H1 (cell line): ENCODE data around the gene ZNF526. TPM values are rescaled to one million over a fixed set of nuclear protein-coding genes. Genes with fewer than 3 reads are reported as not detected.

Experiments
- BCL11A ChIP-seq, 2 experiments: IDR thresholded peaks; one replicate each; pipeline ENCODE4 v1.6.1; 2011; ENCODE audit warnings: low read depth in 2 of 2, low read length in 2 of 2, mild to moderate bottlenecking in 2 of 2
- CEBPB ChIP-seq: IDR thresholded peaks from 2 replicates; pipeline ENCODE4 v1.6.1; 2012; ENCODE audit warnings: low read depth, low read length
- JUND ChIP-seq: IDR thresholded peaks from 2 replicates; pipeline ENCODE4 v1.6.1; 2011; ENCODE audit warnings: mild to moderate bottlenecking, improper control_type of control experiment, low read length
- KDM5A ChIP-seq: fragments of 200-600 bp; IDR thresholded peaks from 2 replicates; pipeline ENCODE4 v1.7.1; 2012; ENCODE audit warnings: mild to moderate bottlenecking, low read length, inconsistent platforms, mixed read lengths
- TBP ChIP-seq: IDR thresholded peaks from 2 replicates; pipeline ENCODE4 v1.6.1; 2011; ENCODE audit warnings: low read depth, low read length, improper control_type of control experiment
- polyA plus RNA-seq, 7 experiments: library from polyadenylated mRNA; depleted of rRNA in 3 of 7; stranded (reverse) in 5 of 7; unstranded in 2 of 7; fragments of >200 nt in 5 of 7; fragments of 200-250 nt in 2 of 7; gene quantifications; 1 replicate in 5 of 7; 2 replicates in 1 of 7; 4 replicates in 1 of 7; pipeline versions ENCODE4 v1.2.1 to v1.2.3, GENCODE V29; 2011 to 2013; ENCODE audit warnings: missing spikeins in 2 of 7, mixed read lengths in 2 of 7
- total RNA-seq: library from RNA; stranded (reverse); fragmentation: NEBNext Ultra II Directional; extraction: Animal tissue kit (Norgen Biotek cat#: 25700); gene quantifications from 2 replicates; pipeline ENCODE4 v1.2.1, GENCODE V29; 2021
- TF ChIP-seq, protein P1 (sequence below): IDR thresholded peaks from 2 replicates; pipeline ENCODE4 v1.6.1; 2012; ENCODE audit warnings: inconsistent platforms
- TF ChIP-seq, protein P2 (sequence below), 3 experiments: IDR thresholded peaks; 1 replicate in 2 of 3; 2 replicates in 1 of 3; pipeline versions ENCODE4 v1.5.1 to v1.6.1; 2011; ENCODE audit warnings: low read length in 3 of 3, mild to moderate bottlenecking in 3 of 3, inconsistent platforms in 2 of 3, low read depth in 1 of 3, moderate library complexity in 1 of 3; ENCODE audit not compliant: insufficient read depth in 1 of 3; ENCODE audit errors: control extremely low read depth in 1 of 3

Gene ZNF526
- total and polyA plus RNA-seq, 2 of the 8 experiments (the other 6 are each of a cell fraction or from before 2014, with no cell fraction given): 8.4 to 14.1 TPM

DNA sequence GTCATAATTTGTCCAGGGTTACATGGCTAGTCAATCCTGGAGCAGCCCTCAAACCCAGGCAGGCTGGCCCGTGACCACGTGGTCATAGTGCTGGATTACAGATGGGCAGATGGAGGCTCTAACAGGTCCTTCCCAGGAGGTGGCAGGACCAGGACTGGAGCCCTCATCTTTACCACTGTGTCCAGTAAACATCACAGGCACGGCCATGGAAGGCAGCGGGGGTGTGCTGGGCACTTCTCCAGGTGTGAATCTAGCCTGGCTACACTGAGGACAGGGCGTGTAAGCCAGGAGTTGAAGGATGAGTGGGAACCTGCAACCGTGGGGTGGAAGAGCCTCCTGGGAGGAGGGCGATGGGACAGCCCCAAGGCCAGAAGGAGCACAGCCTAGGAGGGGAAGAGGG is 55.0 kb downstream of the ZNF526 start (continued):
- no peak for TF ChIP-seq BCL11A (IDR thresholded peaks at IDR 0.05; ENCODE audit: low read depth in 2 of 2, low read length in 2 of 2)
- TF ChIP-seq TBP: no peak
- no peak for TF ChIP-seq CEBPB
- TF ChIP-seq JUND: no peak
- no peak for TF ChIP-seq KDM5A
- TF ChIP-seq, protein P1, sequence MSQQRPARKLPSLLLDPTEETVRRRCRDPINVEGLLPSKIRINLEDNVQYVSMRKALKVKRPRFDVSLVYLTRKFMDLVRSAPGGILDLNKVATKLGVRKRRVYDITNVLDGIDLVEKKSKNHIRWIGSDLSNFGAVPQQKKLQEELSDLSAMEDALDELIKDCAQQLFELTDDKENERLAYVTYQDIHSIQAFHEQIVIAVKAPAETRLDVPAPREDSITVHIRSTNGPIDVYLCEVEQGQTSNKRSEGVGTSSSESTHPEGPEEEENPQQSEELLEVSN: no peak
- TF ChIP-seq, protein P2, sequence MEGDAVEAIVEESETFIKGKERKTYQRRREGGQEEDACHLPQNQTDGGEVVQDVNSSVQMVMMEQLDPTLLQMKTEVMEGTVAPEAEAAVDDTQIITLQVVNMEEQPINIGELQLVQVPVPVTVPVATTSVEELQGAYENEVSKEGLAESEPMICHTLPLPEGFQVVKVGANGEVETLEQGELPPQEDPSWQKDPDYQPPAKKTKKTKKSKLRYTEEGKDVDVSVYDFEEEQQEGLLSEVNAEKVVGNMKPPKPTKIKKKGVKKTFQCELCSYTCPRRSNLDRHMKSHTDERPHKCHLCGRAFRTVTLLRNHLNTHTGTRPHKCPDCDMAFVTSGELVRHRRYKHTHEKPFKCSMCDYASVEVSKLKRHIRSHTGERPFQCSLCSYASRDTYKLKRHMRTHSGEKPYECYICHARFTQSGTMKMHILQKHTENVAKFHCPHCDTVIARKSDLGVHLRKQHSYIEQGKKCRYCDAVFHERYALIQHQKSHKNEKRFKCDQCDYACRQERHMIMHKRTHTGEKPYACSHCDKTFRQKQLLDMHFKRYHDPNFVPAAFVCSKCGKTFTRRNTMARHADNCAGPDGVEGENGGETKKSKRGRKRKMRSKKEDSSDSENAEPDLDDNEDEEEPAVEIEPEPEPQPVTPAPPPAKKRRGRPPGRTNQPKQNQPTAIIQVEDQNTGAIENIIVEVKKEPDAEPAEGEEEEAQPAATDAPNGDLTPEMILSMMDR (IDR thresholded peaks at IDR 0.05; ENCODE audit: control extremely low read depth in 1 of 3, insufficient read depth in 1 of 3, low read depth in 1 of 3, low read length in 3 of 3): no peak
